Esophagus squamous epithelium (tissue), 5 donors: Measurements from ENCODE around the gene PHC3. TPM values are rescaled to one million over a fixed set of nuclear protein-coding genes. Genes with fewer than 3 reads are reported as not detected.

Experiments used
- DNase-seq: peaks from one replicate; lab custom pipeline; 2025; lab: John Stamatoyannopoulos, UW
- H3K27ac ChIP-seq, 4 donors: fragments of 200-600 bp; sonication (generic); one replicate each; pipeline ENCODE4 v1.5.1; 2016 to 2019; ENCODE audit warnings: mild to moderate bottlenecking in 1 of 4
- H3K27me3 ChIP-seq, 4 donors: fragments of 200-600 bp; sonication (generic); 1 replicate in 3 of 4; 2 replicates in 1 of 4; pipeline versions ENCODE4 v1.5.1 to v1.6.0; 2017 to 2021; ENCODE audit warnings: antibody characterized with exemption in 1 of 4
- H3K36me3 ChIP-seq, 3 donors: fragments of 200-600 bp; sonication (generic); one replicate each; pipeline ENCODE4 v1.5.1; 2016 to 2019
- H3K4me1 ChIP-seq, 3 donors: fragments of 200-600 bp; sonication (generic); one replicate each; pipeline ENCODE4 v1.5.1; 2017 to 2019
- H3K4me3 ChIP-seq, 4 donors: fragments of 200-600 bp; sonication (generic); 1 replicate in 3 of 4; 2 replicates in 1 of 4; pipeline ENCODE4 v1.5.1; 2016 to 2019; ENCODE audit warnings: mild to moderate bottlenecking in 2 of 4, moderate library complexity in 1 of 4
- H3K9me3 ChIP-seq, 3 donors: fragments of 200-600 bp; sonication (generic); one replicate each; pipeline ENCODE4 v1.5.1; 2016 to 2019
- CTCF ChIP-seq, 6 experiments: fragments of 450-650 bp in 4 of 6; fragments of 200-600 bp in 2 of 6; sonication (generic) in 2 of 6; IDR thresholded peaks; one replicate each; pipeline ENCODE4 v1.5.1; 2016 to 2019; ENCODE audit warnings: antibody characterized with exemption in 6 of 6, mild to moderate bottlenecking in 4 of 6, moderate library complexity in 4 of 6
- POLR2A ChIP-seq, 4 donors: fragments of 450-650 bp; IDR thresholded peaks; one replicate each; pipeline ENCODE4 v1.6.1; 2017; ENCODE audit warnings: antibody characterized with exemption in 4 of 4, mild to moderate bottlenecking in 4 of 4, moderate library complexity in 3 of 4
- WGBS, 2 donors: methylation state at CpG; one replicate each; pipeline ENCODE4 v1.1.5; 2018; 5-methylcytosine and 5-hydroxymethylcytosine counted together
- intact Hi-C: fragments of 100-400 bp; cut with DNase I; formaldehyde crosslinking; loops from one replicate; pipeline ENCODE4 v1.15.0; 2022
- total RNA-seq, 4 donors: library from RNA; depleted of rRNA; stranded (reverse); fragments of >200 nt; gene quantifications; one replicate each; pipeline ENCODE4 v1.1.0, GENCODE V29; 2016
- donor health status: DM: yes; HTN: yes; CAD: no.

The PHC3 gene
- total RNA-seq, 4 donors from 2014 or later, result 22.1 to 47.7 (median 25.4) TPM

GRCh38 chr3:170137986-170138385 is 43.5 kb downstream of the PHC3 start:
- 83 to 100% methylated on average over 1 to 5 of the region's 5 CpGs for WGBS, 2 donors
- intact Hi-C loops, result no loop called here
- Histone ChIP-seq H3K4me3 (no peak overlapping the region), H3K36me3 (peaks cover 0 to 60% (median 10%) of the 10 kb centered on the region in 3 donors), H3K4me1 (no peaks in the 10 kb centered on the region), H3K27me3 (no peaks in the 10 kb centered on the region), H3K9me3 (no peaks in the 10 kb centered on the region), H3K27ac (no peak overlapping the region)
- no peak for DNase-seq
- TF ChIP-seq CTCF (IDR thresholded peaks at IDR 0.05), result no peak
- TF ChIP-seq POLR2A (IDR thresholded peaks at IDR 0.05), result no peak

GRCh38 chr3:170132335-170132734 is 49.2 kb downstream of the PHC3 start:
- intact Hi-C loops, result no loop called here
- no peak overlapping the region for H3K27ac ChIP-seq
- H3K36me3 ChIP-seq, result peaks cover 10 to 93% (median 19%) of the 10 kb centered on the region in 3 donors
- TF ChIP-seq CTCF (IDR thresholded peaks at IDR 0.05) (no peak), POLR2A (IDR thresholded peaks at IDR 0.05) (no peak)
- no peak for DNase-seq
- no peaks in the 10 kb centered on the region for H3K27me3 ChIP-seq
- peaks cover 0 to 7% (median 0%) of the 10 kb centered on the region in 3 donors for H3K9me3 ChIP-seq
- H3K4me1 ChIP-seq, result no peaks in the 10 kb centered on the region
- no peak overlapping the region for H3K4me3 ChIP-seq
- WGBS, 2 donors, result 79 to 95% methylated on average over 2 of the region's 2 CpGs

GRCh38 chr3:170130532-170130931 is 51.0 kb downstream of the PHC3 start:
- Histone ChIP-seq H3K9me3 (peaks cover 0 to 7% (median 0%) of the 10 kb centered on the region in 3 donors), H3K36me3 (peaks cover 12 to 86% (median 19%) of the 10 kb centered on the region in 3 donors), H3K4me3 (no peak overlapping the region), H3K27me3 (no peaks in the 10 kb centered on the region), H3K4me1 (no peaks in the 10 kb centered on the region), H3K27ac (no peak overlapping the region)
- TF ChIP-seq CTCF (IDR thresholded peaks at IDR 0.05) (no peak), POLR2A (IDR thresholded peaks at IDR 0.05) (no peak)
- intact Hi-C loops, result no loop called here
- no peak for DNase-seq

GRCh38 chr3:170128977-170129431 is 52.5 kb downstream of the PHC3 start:
- no peak overlapping the region for H3K4me3 ChIP-seq
- H3K27me3 ChIP-seq, result no peaks in the 10 kb centered on the region
- DNase-seq, result no peak
- no peak overlapping the region for H3K27ac ChIP-seq
- intact Hi-C loops, result no loop called here
- WGBS, 2 donors, result 87 to 100% methylated on average over 1 of the region's 1 CpG
- TF ChIP-seq POLR2A (IDR thresholded peaks at IDR 0.05) (no peak), CTCF (IDR thresholded peaks at IDR 0.05) (no peak)
- H3K36me3 ChIP-seq, result peaks cover 10 to 79% (median 12%) of the 10 kb centered on the region in 3 donors
- H3K4me1 ChIP-seq, result no peaks in the 10 kb centered on the region
- peaks cover 0 to 7% (median 0%) of the 10 kb centered on the region in 3 donors for H3K9me3 ChIP-seq

- Histone ChIP-seq H3K27ac (no peak overlapping the region), H3K4me3 (no peak overlapping the region), H3K36me3 (peaks cover 9 to 79% (median 12%) of the 10 kb centered on the region in 3 donors), H3K4me1 (no peaks in the 10 kb centered on the region), H3K27me3 (no peaks in the 10 kb centered on the region), H3K9me3 (peaks cover 0 to 7% (median 0%) of the 10 kb centered on the region in 3 donors)
- 71 to 78% methylated on average over 4 of the region's 4 CpGs for WGBS, 2 donors
- TF ChIP-seq CTCF (IDR thresholded peaks at IDR 0.05) (no peak), POLR2A (IDR thresholded peaks at IDR 0.05) (no peak)
- intact Hi-C loops, result no loop called here
- no peak for DNase-seq
Observed at GRCh38 chr3:170128259-170128976, 53.1 kb downstream of the PHC3 start.
